HepG2 (cell line): Measurements from ENCODE around the gene SPCS1. TPM values are rescaled to one million over a fixed set of nuclear protein-coding genes. Genes with fewer than 3 reads are reported as not detected.

ENCODE experiments used
- CSRNP2 ChIP-seq: sonication (generic); formaldehyde crosslinking; conservative IDR thresholded peaks from 2 replicates; pipeline ENCODE4 v1.8.0; 2022; ENCODE audit warnings: low read depth, missing genetic modification reagents
- HNRNPUL1 ChIP-seq: fragments of 200-400 bp; formaldehyde crosslinking; IDR thresholded peaks from 2 replicates; pipeline ENCODE4 v1.6.1; 2017; ENCODE audit warnings: low read depth, mild to moderate bottlenecking, low read length, moderate library complexity
- KLF6 ChIP-seq: IDR thresholded peaks from 2 replicates; pipeline ENCODE4 v1.8.0; 2016; ENCODE audit warnings: missing biosample characterization, missing genetic modification reagents
- MYC ChIP-seq: sonication (generic); formaldehyde crosslinking; IDR thresholded peaks from 2 replicates; pipeline ENCODE4 v1.9.0; 2021; ENCODE audit warnings: missing genetic modification reagents, borderline replicate concordance
- MYNN ChIP-seq: sonication (generic); formaldehyde crosslinking; IDR thresholded peaks from 2 replicates; pipeline ENCODE4 v1.4.0; 2020; ENCODE audit warnings: mild to moderate bottlenecking, low read depth, missing genetic modification reagents
- PRDM4 ChIP-seq: sonication (generic); formaldehyde crosslinking; IDR thresholded peaks from 2 replicates; pipeline ENCODE4 v1.9.0; 2021; ENCODE audit warnings: missing genetic modification reagents, borderline replicate concordance
- RORA ChIP-seq: sonication (generic); formaldehyde crosslinking; IDR thresholded peaks from 2 replicates; pipeline ENCODE4 v1.5.0; 2020; ENCODE audit warnings: mild to moderate bottlenecking, missing genetic modification reagents, moderate library complexity
- SNAPC5 ChIP-seq: sonication (generic); formaldehyde crosslinking; IDR thresholded peaks from 2 replicates; pipeline ENCODE4 v1.8.1; 2023; ENCODE audit warnings: mild to moderate bottlenecking, missing genetic modification reagents, borderline replicate concordance
- SP4 ChIP-seq: sonication (generic); formaldehyde crosslinking; IDR thresholded peaks from 2 replicates; pipeline ENCODE4 v1.8.1; 2023; ENCODE audit warnings: mild to moderate bottlenecking, missing genetic modification reagents
- SRSF1 ChIP-seq: fragments of 200-400 bp; formaldehyde crosslinking; optimal IDR thresholded peaks from 2 replicates; pipeline ENCODE3; 2017; ENCODE audit warnings: mild to moderate bottlenecking, low read depth, low read length, moderate library complexity
- TSC22D2 ChIP-seq: sonication (generic); formaldehyde crosslinking; IDR thresholded peaks from 2 replicates; pipeline ENCODE4 v1.5.1; 2020; ENCODE audit warnings: missing genetic modification reagents, mild to moderate bottlenecking, borderline replicate concordance
- ZBTB21 ChIP-seq: sonication (generic); formaldehyde crosslinking; IDR thresholded peaks from 2 replicates; pipeline ENCODE4 v1.4.0; 2020; ENCODE audit warnings: missing genetic modification reagents
- ZBTB39 ChIP-seq: sonication (generic); formaldehyde crosslinking; IDR thresholded peaks from 2 replicates; pipeline ENCODE4 v1.5.0; 2020; ENCODE audit warnings: missing genetic modification reagents
- ZMYM2 ChIP-seq: sonication (generic); formaldehyde crosslinking; IDR thresholded peaks from 2 replicates; pipeline ENCODE4 v1.8.0; 2022; ENCODE audit warnings: mild to moderate bottlenecking, missing genetic modification reagents
- ZNF24 ChIP-seq: fragments of 450-650 bp; IDR thresholded peaks from 2 replicates; pipeline ENCODE4 v1.6.1; 2017; ENCODE audit warnings: antibody characterized with exemption, mild to moderate bottlenecking
- ZNF441 ChIP-seq: sonication (generic); formaldehyde crosslinking; IDR thresholded peaks from 2 replicates; pipeline ENCODE4 v1.7.0; 2021; ENCODE audit warnings: missing genetic modification reagents, borderline replicate concordance
- ZNF580 ChIP-seq: IDR thresholded peaks from 2 replicates; pipeline ENCODE4 v1.6.1; 2016; ENCODE audit warnings: low read depth, borderline replicate concordance
- ZNF672 ChIP-seq: sonication (generic); formaldehyde crosslinking; IDR thresholded peaks from 2 replicates; pipeline ENCODE4 v1.8.1; 2022; ENCODE audit warnings: missing genetic modification reagents
- polyA plus RNA-seq, 8 experiments: library from polyadenylated mRNA; depleted of rRNA in 3 of 8; stranded (reverse) in 7 of 8; unstranded in 1 of 8; fragments of >200 nt; fragmentation: Illumina TruSeq in 4 of 8; extraction: Trizol in 4 of 8; gene quantifications; 2 replicates each; pipeline versions ENCODE4 v1.2.1 to v1.2.3, GENCODE V29; 2011 to 2016; ENCODE audit warnings: low read depth in 4 of 8, missing spikeins in 1 of 8, mixed read lengths in 1 of 8; ENCODE audit not compliant: insufficient read depth in 1 of 8
- total RNA-seq, 5 experiments: library from RNA; depleted of rRNA; stranded (reverse); fragments of >200 nt; fragmentation: Illumina TruSeq; extraction: Trizol; gene quantifications; 2 replicates each; pipeline ENCODE4 v1.2.3, GENCODE V29; 2016; ENCODE audit warnings: low read depth in 1 of 5
- TF ChIP-seq, protein P1 (sequence below): sonication (generic); formaldehyde crosslinking; IDR thresholded peaks from 2 replicates; pipeline ENCODE4 v1.5.1; 2020; ENCODE audit warnings: missing genetic modification reagents, mild to moderate bottlenecking, borderline replicate concordance

The SPCS1 gene
- total and polyA plus RNA-seq, 2 of the 13 experiments (the other 11 are each of a cell fraction or from before 2014, with no cell fraction given) = 84.6 to 120 TPM

GRCh38 chr3:52685709-52686691 lies 19.9 kb upstream of the SPCS1 start, which contains the start of the genes GNL3 and PBRM1 (continued):
- 0 out of 2 replicates have a peak, but pooled peaks have one; percentile 47 for TF ChIP-seq ZBTB39
- peak; percentile 83; the same call in 1 of the 2 replicates for TF ChIP-seq SNAPC5 (CRISPR knock-in tag)
- TF ChIP-seq MYC = peak; percentile 100
- no peak for TF ChIP-seq RORA (CRISPR knock-in tag)
- TF ChIP-seq PRDM4 (CRISPR knock-in tag) = no peak
- 0 out of 2 replicates have a peak, but pooled peaks have one; percentile 77 for TF ChIP-seq TSC22D2 (CRISPR knock-in tag)
- TF ChIP-seq SP4 (CRISPR knock-in tag) = peak; percentile 87
- TF ChIP-seq ZNF580 (CRISPR knock-in tag) = peak; percentile 53; the same call in 1 of the 2 replicates
- peak; percentile 78 for TF ChIP-seq KLF6 (CRISPR knock-in tag)
- TF ChIP-seq SRSF1 = no peak
- 0 out of 2 replicates have a peak, but pooled peaks have one; percentile 29 for TF ChIP-seq HNRNPUL1
- TF ChIP-seq ZNF672 (CRISPR knock-in tag) = no peak
- TF ChIP-seq ZNF24 = no peak
- TF ChIP-seq, protein P1, sequence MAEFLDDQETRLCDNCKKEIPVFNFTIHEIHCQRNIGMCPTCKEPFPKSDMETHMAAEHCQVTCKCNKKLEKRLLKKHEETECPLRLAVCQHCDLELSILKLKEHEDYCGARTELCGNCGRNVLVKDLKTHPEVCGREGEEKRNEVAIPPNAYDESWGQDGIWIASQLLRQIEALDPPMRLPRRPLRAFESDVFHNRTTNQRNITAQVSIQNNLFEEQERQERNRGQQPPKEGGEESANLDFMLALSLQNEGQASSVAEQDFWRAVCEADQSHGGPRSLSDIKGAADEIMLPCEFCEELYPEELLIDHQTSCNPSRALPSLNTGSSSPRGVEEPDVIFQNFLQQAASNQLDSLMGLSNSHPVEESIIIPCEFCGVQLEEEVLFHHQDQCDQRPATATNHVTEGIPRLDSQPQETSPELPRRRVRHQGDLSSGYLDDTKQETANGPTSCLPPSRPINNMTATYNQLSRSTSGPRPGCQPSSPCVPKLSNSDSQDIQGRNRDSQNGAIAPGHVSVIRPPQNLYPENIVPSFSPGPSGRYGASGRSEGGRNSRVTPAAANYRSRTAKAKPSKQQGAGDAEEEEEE (CRISPR knock-in tag) = no peak
- peak; percentile 39; the same call in 1 of the 2 replicates for TF ChIP-seq ZMYM2 (CRISPR knock-in tag)
- TF ChIP-seq ZNF441 = peak; percentile 57; the same call in 1 of the 2 replicates
- TF ChIP-seq ZBTB21 (CRISPR knock-in tag) = 0 out of 2 replicates have a peak, but pooled peaks have one; percentile 57
- TF ChIP-seq MYNN (CRISPR knock-in tag) = no peak
- TF ChIP-seq CSRNP2 (CRISPR knock-in tag) = peak; percentile 57; the same call in 1 of the 2 replicates
